Measurements from ENCODE around the gene SMR3A. TPM values are rescaled to one million over a fixed set of nuclear protein-coding genes. Genes with fewer than 3 reads are reported as not detected.

The SMR3A gene
- total RNA-seq, 3 donors from 2014 or later, result not detected

GRCh38 chr4:70336043-70336442 is 24.5 kb upstream of the SMR3A start:
- TF ChIP-seq POLR2AphosphoS5 (IDR thresholded peaks at IDR 0.05) (no peak), CTCF (IDR thresholded peaks at IDR 0.05) (no peak), POLR2A (IDR thresholded peaks at IDR 0.05) (no peak)

GRCh38 chr4:70337886-70338420 is 22.6 kb upstream of the SMR3A start:
- Histone ChIP-seq H3K9me3 (no peaks in the 10 kb centered on the region), H3K27ac (no peak overlapping the region), H3K4me3 (no peak overlapping the region), H3K4me1 (no peaks in the 10 kb centered on the region), H3K27me3 (no peaks in the 10 kb centered on the region), H3K36me3 (no peaks in the 10 kb centered on the region)
- intact Hi-C loops (cut with DNase I; ENCODE audit: low total_unique reads), result no loop called here
- DNase-seq (ENCODE audit: low spot score in 2 of 2), result no peak
- no peak for TF ChIP-seq CTCF (IDR thresholded peaks at IDR 0.05)
- TF ChIP-seq POLR2A (IDR thresholded peaks at IDR 0.05), result no peak
- no peak for TF ChIP-seq POLR2AphosphoS5 (IDR thresholded peaks at IDR 0.05)

More at GRCh38 chr4:70336043-70336442, 24.5 kb upstream of the SMR3A start:
- no peak for DNase-seq (ENCODE audit: low spot score in 2 of 2)
- Histone ChIP-seq H3K4me3 (no peak overlapping the region), H3K9me3 (no peaks in the 10 kb centered on the region), H3K36me3 (no peaks in the 10 kb centered on the region), H3K27me3 (no peaks in the 10 kb centered on the region), H3K27ac (no peak overlapping the region), H3K4me1 (no peaks in the 10 kb centered on the region)
- intact Hi-C loops (cut with DNase I; ENCODE audit: low total_unique reads), result no loop called here

- no peak overlapping the region for H3K27ac ChIP-seq
- intact Hi-C loops (cut with DNase I; ENCODE audit: low total_unique reads), result no loop called here
Observed at GRCh38 chr4:70356185-70356584, 4.4 kb upstream of the SMR3A start.

GRCh38 chr4:70359115-70359661 is 1.4 kb upstream of the SMR3A start:
- intact Hi-C loops (cut with DNase I; ENCODE audit: low total_unique reads), result no loop called here
- no peaks in the 10 kb centered on the region for H3K36me3 ChIP-seq
- H3K9me3 ChIP-seq, result no peaks in the 10 kb centered on the region
- TF ChIP-seq POLR2AphosphoS5 (IDR thresholded peaks at IDR 0.05) (no peak), CTCF (IDR thresholded peaks at IDR 0.05) (no peak), POLR2A (IDR thresholded peaks at IDR 0.05) (no peak)
- no peaks in the 10 kb centered on the region for H3K4me1 ChIP-seq
- no peaks in the 10 kb centered on the region for H3K27me3 ChIP-seq
- DNase-seq (ENCODE audit: low spot score in 2 of 2), result no peak
- no peak overlapping the region for H3K27ac ChIP-seq
- no peak overlapping the region for H3K4me3 ChIP-seq

More at GRCh38 chr4:70356185-70356584, 4.4 kb upstream of the SMR3A start:
- H3K27me3 ChIP-seq, result no peaks in the 10 kb centered on the region
- no peak overlapping the region for H3K4me3 ChIP-seq
- no peak for TF ChIP-seq POLR2A (IDR thresholded peaks at IDR 0.05)
- no peak for TF ChIP-seq CTCF (IDR thresholded peaks at IDR 0.05)
- TF ChIP-seq POLR2AphosphoS5 (IDR thresholded peaks at IDR 0.05), result no peak
- no peak for DNase-seq (ENCODE audit: low spot score in 2 of 2)
- no peaks in the 10 kb centered on the region for H3K36me3 ChIP-seq
- no peaks in the 10 kb centered on the region for H3K4me1 ChIP-seq
- no peaks in the 10 kb centered on the region for H3K9me3 ChIP-seq

GRCh38 chr4:70364002-70364401 is 3.4 kb downstream of the SMR3A start:
- Histone ChIP-seq H3K27ac (no peak overlapping the region), H3K4me1 (no peaks in the 10 kb centered on the region), H3K4me3 (no peak overlapping the region), H3K27me3 (no peaks in the 10 kb centered on the region), H3K9me3 (no peaks in the 10 kb centered on the region), H3K36me3 (no peaks in the 10 kb centered on the region)
- intact Hi-C loops (cut with DNase I; ENCODE audit: low total_unique reads), result no loop called here
- DNase-seq (ENCODE audit: low spot score in 2 of 2), result no peak
- TF ChIP-seq CTCF (IDR thresholded peaks at IDR 0.05), result no peak
- TF ChIP-seq POLR2AphosphoS5 (IDR thresholded peaks at IDR 0.05), result no peak
- no peak for TF ChIP-seq POLR2A (IDR thresholded peaks at IDR 0.05)

Data from breast epithelium (tissue), 4 donors.